HEK293T (cell line): Measurements from ENCODE around the gene MRM2.

Source experiments
- CTCF ChIA-PET: fragments of 350-600 bp; formaldehyde crosslinking; extraction: SDS; loops from one replicate; lab custom pipeline; 2021; ENCODE audit warnings: antibody characterized with exemption, inconsistent platforms; lab: Yijun Ruan, JAX
- POLR2A ChIA-PET: fragments of 350-600 bp; formaldehyde crosslinking; extraction: SDS; loops from one replicate; lab custom pipeline; 2020; ENCODE audit warnings: antibody characterized with exemption, inconsistent platforms; lab: Yijun Ruan, JAX
- DNase-seq: peaks from one replicate; pipeline ENCODE4 v3.0.0; 2012; ENCODE audit warnings: mixed read lengths; ENCODE audit errors: extremely low spot score
- ARNT ChIP-seq: fragments of 450-650 bp; IDR thresholded peaks from 2 replicates; pipeline ENCODE4 v1.6.1; 2017; ENCODE audit warnings: mild to moderate bottlenecking
- BHLHE40 ChIP-seq: fragments of 450-650 bp; IDR thresholded peaks from 2 replicates; pipeline ENCODE4 v1.6.1; 2016; ENCODE audit warnings: mild to moderate bottlenecking, moderate library complexity, borderline replicate concordance
- CTBP1 ChIP-seq: fragments of 450-650 bp; IDR thresholded peaks from 2 replicates; pipeline ENCODE4 v1.6.1; 2016; ENCODE audit warnings: borderline replicate concordance
- ELF4 ChIP-seq: fragments of 450-650 bp; IDR thresholded peaks from 2 replicates; pipeline ENCODE4 v1.6.1; 2017; ENCODE audit warnings: antibody characterized with exemption
- FOXA1 ChIP-seq: fragments of 450-650 bp; IDR thresholded peaks from 2 replicates; pipeline ENCODE4 v1.6.1; 2016; ENCODE audit warnings: mild to moderate bottlenecking
- FOXK2 ChIP-seq: fragments of 450-650 bp; IDR thresholded peaks from 2 replicates; pipeline ENCODE4 v1.6.1; 2016; ENCODE audit warnings: mild to moderate bottlenecking
- FOXM1 ChIP-seq: fragments of 450-650 bp; IDR thresholded peaks from 2 replicates; pipeline ENCODE4 v1.6.1; 2017; ENCODE audit warnings: mild to moderate bottlenecking, borderline replicate concordance
- HDGF ChIP-seq: fragments of 450-650 bp; IDR thresholded peaks from 2 replicates; pipeline ENCODE4 v1.6.1; 2017; ENCODE audit warnings: antibody characterized with exemption, borderline replicate concordance
- L3MBTL2 ChIP-seq: fragments of 450-650 bp; conservative IDR thresholded peaks from 2 replicates; pipeline ENCODE4 v1.6.1; 2016; ENCODE audit warnings: mild to moderate bottlenecking
- LEF1 ChIP-seq: fragments of 450-650 bp; IDR thresholded peaks from 2 replicates; pipeline ENCODE4 v1.6.1; 2017; ENCODE audit warnings: mild to moderate bottlenecking, borderline replicate concordance
- NFRKB ChIP-seq: fragments of 450-650 bp; IDR thresholded peaks from 2 replicates; pipeline ENCODE4 v1.6.1; 2016; ENCODE audit warnings: mild to moderate bottlenecking, moderate library complexity
- PKNOX1 ChIP-seq: fragments of 450-650 bp; IDR thresholded peaks from 2 replicates; pipeline ENCODE4 v1.6.1; 2016
- SP1 ChIP-seq: fragments of 450-650 bp; IDR thresholded peaks from 2 replicates; pipeline ENCODE4 v1.6.1; 2017
- SUZ12 ChIP-seq: fragments of 450-650 bp; IDR thresholded peaks from 2 replicates; pipeline ENCODE4 v1.6.1; 2016; ENCODE audit warnings: mild to moderate bottlenecking
- TARDBP ChIP-seq: fragments of 450-650 bp; IDR thresholded peaks from 2 replicates; pipeline ENCODE4 v1.6.1; 2016
- ZNF384 ChIP-seq: fragments of 450-650 bp; IDR thresholded peaks from 2 replicates; pipeline ENCODE4 v1.6.1; 2016

The MRM2 gene

GRCh38 chr7:2192831-2193534 lies 49.0 kb downstream of the MRM2 start:
- TF ChIP-seq PKNOX1 (no peak), ELF4 (no peak), SUZ12 (no peak), TARDBP (no peak)
- ChIA-PET POLR2A (no interaction called here), CTCF (no interaction called here)
- no peak for DNase-seq

- DNase-seq, result no peak
- ChIA-PET POLR2A (no interaction called here), CTCF (no interaction called here)
- TF ChIP-seq FOXK2, result no peak
- TF ChIP-seq TARDBP, result no peak
- TF ChIP-seq SP1, result no peak
- TF ChIP-seq CTBP1, result no peak
- no peak for TF ChIP-seq FOXA1
- no peak for TF ChIP-seq ARNT
- no peak for TF ChIP-seq SUZ12
- TF ChIP-seq BHLHE40, result no peak
- TF ChIP-seq NFRKB, result no peak
- TF ChIP-seq LEF1, result no peak
- TF ChIP-seq ELF4, result no peak
- no peak for TF ChIP-seq HDGF
- TF ChIP-seq FOXM1, result no peak
These were observed 51.0 kb downstream of the MRM2 start for GRCh38 chr7:2191016-2191415.

- ChIA-PET POLR2A (no interaction called here), CTCF (no interaction called here)
- no peak for TF ChIP-seq HDGF
- TF ChIP-seq SP1, result no peak
- no peak for TF ChIP-seq ELF4
- TF ChIP-seq ZNF384, result no peak
- TF ChIP-seq FOXA1, result no peak
- TF ChIP-seq TARDBP, result no peak
- no peak for TF ChIP-seq PKNOX1
- TF ChIP-seq ARNT, result no peak
- no peak for TF ChIP-seq CTBP1
- no peak for TF ChIP-seq BHLHE40
- no peak for DNase-seq
These were observed 51.5 kb downstream of the MRM2 start for GRCh38 chr7:2190531-2190930.

- TF ChIP-seq FOXK2 (no peak), FOXM1 (no peak), L3MBTL2 (no peak), BHLHE40 (no peak), NFRKB (no peak), ZNF384 (no peak), FOXA1 (no peak), ARNT (no peak), HDGF (no peak), ELF4 (no peak), PKNOX1 (no peak), CTBP1 (no peak), LEF1 (no peak), SP1 (no peak), TARDBP (no peak), SUZ12 (no peak)
- ChIA-PET POLR2A (no interaction called here), CTCF (no interaction called here)
These were observed 55.8 kb downstream of the MRM2 start for GRCh38 chr7:2186166-2186565.

GRCh38 chr7:2185715-2186114 lies 56.3 kb downstream of the MRM2 start:
- POLR2A ChIA-PET, result no interaction called here
- TF ChIP-seq BHLHE40 (no peak), FOXA1 (no peak), FOXM1 (no peak)
- CTCF ChIA-PET, result no interaction called here
- DNase-seq, result no peak

More at GRCh38 chr7:2186166-2186565, 55.8 kb downstream of the MRM2 start:
- no peak for DNase-seq
